Retina (tissue), 1 donor: ENCODE measurements around the gene CPNE7.
A peak's percentile ranks its signal among the peaks of the same experiment; 100 is the strongest.

Experiments used
- DNase-seq: peaks from one replicate; pipeline ENCODE4 v3.0.0-alpha.2; 2016

The CPNE7 gene

DNA sequence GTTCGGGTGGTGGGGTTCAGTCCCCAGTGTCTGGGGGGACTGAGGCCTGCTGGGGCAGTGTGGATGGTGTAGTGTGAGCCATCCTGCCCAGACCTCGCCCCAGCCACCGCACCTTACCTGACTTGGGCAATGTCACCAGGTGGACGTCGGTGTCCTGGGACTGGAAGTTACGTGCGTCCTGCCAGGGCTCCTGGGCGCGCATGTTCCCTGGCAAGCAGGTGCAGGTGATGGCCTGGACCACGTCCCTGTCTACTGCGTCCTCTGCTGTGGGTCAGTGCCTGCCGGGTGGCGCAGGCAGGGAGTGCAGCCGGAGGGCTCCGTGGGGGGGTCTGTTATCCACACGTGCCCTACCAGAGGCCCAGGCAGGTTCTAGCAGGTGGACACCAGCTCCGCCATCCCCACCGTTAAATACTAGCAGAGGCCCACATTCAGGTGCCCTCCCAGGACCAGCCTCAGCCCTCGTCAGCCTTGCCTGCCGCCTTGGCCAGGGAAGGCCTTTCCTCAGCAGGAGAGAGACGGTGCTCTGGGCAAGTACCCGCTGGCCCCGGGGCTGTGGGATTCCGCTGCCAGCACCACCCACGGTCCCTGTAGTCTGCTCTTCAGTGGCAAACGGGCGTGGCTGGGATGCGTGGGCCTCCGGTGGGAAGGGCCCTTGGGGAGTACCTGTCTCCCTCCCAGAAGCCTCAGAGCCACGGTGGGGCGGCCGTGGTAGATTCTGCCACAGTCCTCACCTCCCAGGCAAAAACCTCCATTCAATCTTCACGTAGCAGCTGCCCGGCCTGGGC, 29.8 kb downstream of the CPNE7 start:
- DNase-seq = no peak

DNA sequence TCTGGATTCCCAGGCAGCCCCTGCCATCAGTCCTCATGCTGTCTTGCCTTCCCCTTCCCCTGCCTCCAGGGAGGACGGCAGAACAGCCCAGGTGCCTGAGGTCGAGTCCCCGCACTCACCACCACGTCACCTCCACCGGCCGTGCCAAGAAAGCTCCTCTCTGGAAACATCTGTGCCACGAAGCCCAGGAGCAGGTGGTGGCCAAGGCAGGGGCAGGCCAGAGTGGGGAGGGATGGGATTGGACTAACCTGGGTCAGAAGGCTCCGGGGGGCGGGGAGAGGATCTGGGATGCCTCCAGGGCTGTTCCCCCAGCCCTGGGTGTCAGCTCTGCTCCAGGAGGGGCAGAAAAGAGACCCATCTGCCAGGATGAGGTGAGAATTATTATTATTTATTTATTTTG, 30.4 kb downstream of the CPNE7 start:
- no peak for DNase-seq

DNA sequence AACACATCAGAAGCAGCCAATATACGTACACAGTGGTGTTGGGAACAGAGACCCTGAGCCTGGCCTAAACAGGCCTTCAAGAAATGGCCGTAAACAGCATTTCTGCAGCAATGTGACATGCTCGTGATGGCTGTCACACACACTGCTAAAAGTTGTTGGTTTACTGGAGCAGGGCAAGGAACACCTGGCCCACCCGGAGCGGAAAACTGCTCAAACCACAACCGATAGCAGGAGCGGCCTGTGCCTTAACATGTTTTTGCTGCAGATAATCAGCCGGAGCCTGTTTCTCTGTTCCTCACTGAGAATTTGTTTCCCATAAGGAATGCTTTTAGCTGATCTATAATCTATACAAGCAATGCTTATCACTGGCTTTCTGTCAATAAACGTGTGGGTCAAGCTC, 31.9 kb downstream of the CPNE7 start:
- DNase-seq = no peak

DNA sequence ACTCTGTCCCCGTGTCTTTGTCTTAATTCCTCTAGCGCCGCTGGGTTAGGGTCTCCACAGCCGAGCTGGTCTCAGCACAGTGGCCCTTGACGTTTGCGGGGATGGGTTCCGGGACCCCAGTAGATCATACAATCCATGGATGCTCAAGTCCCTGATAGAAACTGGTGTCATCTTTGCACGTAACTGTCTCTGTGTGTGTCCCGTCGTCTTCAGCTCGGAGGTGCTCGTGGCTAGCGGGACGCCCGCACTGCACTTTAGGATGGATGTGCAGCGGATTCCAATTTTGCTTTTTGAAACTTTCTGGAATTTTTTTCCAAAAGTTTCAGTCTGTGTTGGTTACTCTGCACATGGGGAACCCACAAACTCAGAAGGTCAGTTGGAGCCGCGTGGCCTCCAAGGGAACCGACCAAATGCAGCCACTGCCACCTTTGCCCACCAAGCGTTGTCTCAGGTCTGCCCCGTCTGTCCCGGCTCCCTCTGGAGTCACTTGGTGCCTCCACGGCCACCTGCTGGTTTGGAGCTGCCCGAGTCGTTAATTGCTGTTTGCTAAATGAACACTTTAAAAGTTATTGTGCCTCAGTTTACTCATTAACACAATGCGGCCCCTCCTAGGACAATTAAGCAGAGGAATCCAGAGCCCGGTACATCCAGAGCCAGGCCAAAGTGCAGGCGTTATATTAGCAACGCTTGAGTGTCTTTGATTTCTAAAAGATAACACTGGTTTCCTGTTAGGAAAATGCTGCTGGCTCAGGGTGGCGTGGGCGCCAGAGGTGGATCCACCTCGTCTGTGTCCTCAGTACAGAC, 32.6 kb downstream of the CPNE7 start:
- DNase-seq = no peak

DNA sequence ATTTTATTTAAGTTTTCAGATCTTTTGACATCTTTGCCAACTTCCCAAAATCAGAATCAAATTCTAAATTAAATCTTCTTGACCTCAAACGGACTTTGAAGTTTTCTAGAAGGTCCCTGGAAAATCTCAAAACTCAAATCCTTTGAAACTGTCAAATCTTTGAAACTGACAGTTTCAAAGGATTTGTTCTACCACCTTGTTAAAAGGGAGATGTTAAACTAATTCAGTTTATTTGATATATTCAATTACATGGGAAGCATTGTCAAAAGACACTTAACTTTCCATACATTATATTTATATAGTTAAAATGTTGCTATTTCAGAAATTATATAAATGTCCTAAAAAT, 34.5 kb downstream of the CPNE7 start:
- DNase-seq = no peak

DNA sequence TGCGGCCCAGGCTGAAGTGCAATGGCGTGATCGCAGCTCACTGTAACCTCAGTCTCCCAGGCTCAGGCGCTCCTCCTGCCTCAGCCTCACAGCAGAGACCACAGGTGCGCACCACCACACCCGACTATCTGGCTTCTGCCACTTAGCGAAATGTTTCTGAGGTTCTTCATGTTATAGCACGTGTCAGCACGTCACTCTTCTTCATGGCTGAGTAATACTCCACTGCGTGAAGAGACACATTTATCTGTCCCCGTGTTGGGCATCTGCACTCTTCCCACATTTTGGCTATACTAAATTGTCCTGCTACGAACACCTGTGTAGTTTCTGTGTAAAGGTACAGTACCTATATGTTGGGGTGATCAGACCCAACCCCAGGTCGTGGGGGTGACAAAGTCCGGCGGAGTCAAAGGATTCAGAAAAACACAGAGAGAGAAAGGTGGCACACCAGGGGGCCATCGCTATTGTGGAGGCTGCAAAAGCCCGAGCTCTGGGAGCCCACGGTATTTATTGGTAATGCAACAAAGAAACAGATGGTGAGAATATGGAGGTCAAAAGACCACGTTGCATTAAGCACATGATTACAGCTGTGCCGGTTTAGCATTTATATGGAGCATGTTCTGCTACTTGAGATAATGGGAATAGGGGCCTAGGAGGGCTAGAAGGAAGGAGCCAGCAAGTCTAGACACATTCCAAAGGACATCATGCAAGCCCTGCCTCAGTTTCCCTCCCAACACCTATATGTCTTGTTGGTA, 37.0 kb downstream of the CPNE7 start:
- DNase-seq = no peak

DNA sequence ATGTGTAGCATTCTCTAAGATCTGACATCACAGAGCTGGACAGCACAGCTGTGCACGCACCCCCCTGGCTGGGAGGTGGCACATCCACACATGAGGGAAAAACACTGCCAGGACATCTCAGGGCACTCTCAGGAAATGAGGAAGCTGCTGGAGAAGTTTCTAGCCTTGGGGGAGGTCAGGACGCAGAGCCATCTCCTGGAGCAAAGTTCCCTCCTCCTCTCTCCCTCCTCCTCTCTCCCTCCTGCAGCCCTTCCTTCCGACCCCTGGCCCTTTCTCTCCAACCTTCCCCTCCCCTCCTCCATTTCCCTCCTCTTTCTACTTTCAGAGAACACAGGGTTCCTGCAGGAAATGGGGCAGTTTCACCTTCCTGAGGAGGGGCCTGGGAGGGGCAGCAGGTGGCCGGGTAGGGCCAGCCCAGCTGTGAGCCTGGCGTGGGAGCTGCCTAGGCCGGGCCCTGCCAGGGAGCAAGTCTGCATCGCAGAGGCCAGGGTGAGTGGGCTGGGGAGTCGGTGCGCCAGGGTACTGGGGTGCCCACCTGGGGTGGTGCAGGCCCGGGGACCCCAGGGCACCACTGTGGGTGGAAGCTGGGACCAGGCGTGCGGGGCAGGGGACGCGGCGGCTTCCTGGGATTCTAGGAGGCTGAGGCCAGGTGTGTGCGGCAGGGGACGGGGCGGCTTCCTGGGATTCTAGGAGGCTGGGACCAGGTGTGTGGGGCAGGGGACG, 37.8 kb downstream of the CPNE7 start, which contains the start of gene DPEP1:
Gene DPEP1, plus strand, starts transcription at position 412 of the 723 bp plus-strand sequence. CDS start 16,769 bp downstream, outside the sequence.
- DNase-seq = no peak

DNA sequence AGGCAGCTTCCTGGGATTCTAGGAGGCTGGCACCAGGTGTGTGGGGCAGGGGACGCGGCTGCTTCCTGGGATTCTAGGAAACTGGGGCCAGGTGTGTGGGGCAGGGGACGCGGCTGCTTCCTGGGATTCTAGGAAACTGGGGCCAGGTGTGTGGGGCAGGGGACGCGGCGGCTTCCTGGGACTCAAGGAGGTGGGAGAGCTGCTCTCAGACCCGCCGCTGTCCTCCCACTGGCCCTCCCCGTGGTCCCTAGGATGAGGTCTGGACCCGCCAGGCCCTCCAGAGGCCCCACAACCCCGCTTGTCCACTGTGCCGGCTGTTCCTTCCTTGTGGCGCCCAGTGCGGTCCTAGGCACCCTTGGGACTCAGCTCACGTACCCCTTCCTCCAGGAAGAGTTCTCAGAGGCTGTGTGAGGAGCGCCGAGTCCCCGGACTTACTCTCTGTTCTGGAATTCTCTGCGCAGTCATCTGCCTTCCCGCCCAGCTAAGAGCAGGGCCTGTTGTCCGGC, 38.4 kb downstream of the CPNE7 start:
- no peak for DNase-seq

DNA sequence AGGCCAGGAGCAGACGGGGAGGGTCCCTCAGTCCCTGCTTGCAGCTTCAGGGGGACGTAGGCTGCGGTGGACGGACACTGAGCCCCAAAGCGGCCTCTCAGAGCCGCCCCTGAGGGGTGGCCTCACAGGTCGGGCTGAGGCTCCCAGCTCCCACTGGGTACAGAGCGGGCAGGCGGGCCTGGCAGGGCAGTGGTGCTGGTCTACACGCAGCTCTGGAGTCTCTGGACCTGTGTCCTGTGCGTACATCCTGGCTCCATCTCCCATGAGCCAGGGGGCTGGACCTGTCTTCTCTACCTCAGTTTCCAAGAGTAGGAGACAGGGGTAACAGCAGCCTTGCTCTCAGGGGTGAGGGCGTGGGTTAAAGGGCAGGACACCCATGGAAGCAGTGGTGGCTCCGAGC, 39.6 kb downstream of the CPNE7 start:
- DNase-seq = no peak

DNA sequence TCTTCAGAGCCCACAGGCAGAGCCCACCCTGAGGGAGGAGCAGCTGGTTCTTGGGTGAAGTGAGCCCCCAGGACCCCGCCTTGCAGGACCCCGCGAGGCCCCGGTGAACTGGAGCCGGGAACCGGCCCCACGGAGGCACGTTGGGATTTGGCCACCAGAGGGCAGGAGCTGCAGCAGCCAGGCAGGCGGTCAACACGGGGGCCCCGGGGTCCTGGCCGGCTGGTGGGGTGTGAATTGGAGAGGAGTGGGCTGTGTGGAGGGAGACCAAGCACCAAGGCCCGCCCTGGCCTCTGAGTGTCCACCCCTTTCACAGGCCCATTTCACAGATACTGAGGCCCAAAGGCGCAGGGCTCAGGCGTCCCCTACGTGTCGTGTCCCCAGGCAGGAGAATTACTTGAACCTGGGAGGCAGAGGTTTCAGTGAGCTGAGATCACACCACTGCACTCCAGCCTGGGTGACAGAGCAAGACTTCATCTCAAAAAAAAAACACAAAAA, 40.1 kb downstream of the CPNE7 start:
- DNase-seq = no peak

DNA sequence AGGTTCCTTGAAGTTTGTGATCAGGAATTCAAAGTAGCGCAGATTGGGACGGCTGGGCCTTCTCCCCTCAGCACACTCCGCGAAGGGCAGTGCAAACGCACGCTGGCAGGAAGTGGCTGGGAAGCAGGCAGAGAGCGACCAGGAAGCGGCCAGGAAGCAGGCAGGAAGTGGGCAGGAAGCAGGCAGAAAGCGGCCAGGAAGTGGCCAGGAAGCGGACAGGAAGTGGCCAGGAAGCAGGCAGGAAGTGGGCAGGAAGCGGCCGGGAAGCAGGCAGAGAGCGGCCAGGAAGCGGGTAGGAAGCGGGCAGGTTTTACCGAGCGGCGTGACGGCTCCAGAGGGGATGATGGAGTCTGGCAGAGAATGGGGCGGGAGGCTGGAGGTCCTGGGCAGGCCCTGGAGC, 41.1 kb downstream of the CPNE7 start:
- DNase-seq = no peak

DNA sequence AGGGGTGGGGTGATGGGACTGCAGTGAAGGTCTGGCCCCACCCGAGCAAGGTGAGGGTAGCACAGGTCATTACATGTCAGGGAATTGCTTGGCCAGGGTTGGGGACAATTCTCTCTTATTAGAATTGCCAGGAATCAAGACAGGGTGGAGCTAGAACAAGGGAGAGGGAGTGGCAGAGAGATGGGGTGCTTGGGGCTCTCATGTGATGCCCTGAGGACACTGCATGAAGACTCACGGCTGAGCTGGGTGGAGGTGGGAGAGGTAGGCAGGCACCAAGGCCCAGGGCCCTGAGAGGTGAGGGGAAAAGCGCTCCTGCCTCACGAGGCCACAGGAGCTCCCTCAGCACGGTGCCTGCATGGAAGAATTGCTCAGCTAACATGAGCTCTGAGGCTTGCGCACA, 41.5 kb downstream of the CPNE7 start:
- no peak for DNase-seq

DNA sequence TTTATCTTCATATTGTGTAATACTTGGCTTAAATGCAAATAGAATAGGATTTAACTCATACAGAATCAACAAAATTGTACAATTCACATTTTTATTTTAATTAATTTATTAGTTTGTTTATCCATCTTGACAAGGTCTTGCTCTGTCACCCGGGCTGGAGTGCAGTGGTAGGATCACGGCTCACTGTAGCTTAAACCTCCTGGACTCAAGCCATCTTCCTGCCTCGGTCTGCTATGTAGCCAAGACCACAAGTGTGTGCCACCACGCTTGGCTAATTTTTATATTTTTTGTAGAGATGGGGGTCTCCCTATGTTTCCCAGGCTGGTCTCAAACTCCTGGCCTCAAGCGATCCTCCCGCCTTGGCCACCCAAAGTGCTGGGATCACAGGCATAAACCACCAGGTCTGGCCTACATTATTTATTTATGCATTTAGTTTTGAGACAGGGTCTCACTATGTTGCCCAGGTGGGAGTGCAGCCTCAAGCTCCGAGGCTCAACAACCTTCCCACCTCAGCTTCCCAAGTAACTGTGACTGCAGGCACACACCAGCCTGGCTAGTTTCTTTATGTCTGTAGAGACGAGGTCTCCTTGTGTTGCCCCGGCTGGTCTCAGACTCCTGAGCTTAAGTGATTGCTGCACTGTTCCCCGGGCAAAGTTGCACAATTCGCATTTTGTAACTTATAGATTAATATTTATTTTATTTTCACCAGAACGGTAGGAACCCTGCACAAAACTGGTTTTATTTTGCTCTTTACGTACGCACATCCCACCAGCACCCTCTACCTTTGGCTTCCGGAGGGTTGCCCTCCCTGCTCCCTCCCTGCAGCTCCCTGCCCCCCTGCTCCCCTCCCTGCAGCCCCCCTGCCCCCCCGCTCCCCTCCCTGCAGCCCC, 42.8 kb downstream of the CPNE7 start:
- DNase-seq = no peak

DNA sequence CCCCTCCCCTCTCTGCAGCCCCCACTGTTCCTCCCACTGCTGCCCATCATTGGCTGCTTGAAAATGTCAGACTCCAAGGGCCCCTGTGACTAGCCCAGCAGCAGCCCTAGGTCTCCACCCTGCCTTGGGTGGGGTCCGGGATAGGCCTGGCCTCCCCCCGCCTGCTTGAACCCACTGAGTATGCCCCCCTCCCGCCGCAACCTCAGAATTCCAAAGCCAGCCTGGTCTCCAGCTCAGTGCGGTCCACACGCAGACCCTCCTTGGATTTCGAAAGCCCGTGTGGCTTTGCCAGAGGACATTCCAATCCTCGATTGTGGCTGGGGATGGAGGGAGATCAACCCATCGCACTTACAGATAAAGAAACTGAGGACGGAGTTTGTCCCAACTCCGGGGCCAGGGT, 44.3 kb downstream of the CPNE7 start:
- DNase-seq = no peak

DNA sequence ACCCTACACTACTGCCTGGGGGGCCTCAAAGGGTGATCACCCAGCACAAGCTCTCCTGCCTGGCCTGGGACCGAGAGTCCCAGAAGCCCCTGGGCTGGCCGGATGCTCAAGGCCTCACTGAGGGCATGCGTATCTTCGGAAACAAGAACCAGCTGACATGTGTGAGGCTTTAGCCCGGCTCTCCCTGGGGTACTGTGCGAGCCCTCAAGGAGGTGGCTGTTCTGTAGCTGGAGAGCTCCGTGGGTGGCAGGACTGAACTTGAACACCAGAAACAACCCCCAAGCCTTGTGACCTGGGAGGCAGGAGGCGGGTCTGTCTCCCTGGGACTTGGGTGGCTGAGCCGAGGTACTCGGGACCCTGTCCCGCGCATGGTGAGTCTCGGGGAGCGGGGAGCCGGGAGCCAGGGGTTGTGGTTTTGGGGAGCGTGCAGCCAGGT, 44.9 kb downstream of the CPNE7 start:
- DNase-seq = no peak

DNA sequence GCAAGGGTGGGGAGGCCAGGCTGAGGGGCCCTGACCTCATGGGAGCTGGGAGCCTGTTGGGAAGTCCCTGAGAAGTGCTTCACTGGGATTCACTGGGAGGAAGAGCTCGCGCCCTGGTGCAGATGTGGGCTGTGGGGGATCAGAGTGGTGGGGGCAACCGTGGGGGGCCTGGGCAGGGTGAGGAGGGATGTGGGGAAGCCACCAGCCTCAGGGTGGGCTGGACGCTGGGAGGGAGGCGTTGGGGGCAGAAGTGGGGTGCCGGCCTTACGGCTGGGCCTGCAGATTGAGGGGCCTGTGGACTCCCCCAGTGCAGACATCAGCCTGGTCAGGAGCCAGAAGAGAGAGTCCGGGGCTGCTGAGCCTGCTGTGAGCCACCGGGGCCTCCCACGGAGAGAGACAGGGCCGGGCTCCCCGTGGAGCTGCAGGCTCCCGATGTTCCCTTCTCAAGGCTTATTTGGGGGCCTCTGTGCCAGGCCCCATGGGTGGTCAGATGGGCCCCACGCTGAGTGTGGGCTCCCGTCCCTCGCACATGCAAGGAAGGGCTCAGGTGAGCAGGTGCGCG, 45.7 kb downstream of the CPNE7 start:
- DNase-seq = no peak

DNA sequence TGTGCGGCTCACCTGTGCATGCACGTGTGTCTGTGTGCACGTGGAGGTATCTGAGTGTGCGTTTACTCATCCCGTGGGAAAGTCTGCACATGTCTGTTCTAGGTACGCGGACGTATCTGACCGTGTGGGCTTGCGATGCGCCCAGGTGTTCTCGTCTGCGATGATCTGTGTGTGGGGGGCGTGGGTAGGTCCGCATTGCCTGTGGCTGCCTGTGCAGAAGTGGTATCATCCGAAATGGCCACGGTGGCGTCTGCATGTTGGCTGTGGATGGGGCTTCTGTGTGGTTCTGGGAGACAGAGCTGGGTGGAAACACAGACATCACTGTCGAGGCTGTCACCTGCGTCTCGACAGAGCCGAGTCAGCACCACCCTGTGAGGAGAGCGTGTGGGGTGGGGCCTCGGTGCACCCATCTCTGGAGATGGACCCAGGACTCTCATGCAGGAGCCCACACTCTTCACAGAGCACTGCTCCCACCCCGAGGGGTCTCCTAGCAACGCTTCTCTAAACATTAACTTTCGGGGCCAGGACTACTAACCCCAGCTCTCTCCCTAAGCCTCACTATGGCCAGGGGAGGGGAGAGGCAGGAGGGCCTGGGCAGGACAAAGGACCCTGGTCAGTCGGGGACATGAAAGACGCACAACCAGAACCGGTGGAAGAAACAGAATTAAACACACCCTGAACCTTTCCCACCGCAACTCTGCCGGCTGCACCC, 46.3 kb downstream of the CPNE7 start:
- no peak for DNase-seq

DNA sequence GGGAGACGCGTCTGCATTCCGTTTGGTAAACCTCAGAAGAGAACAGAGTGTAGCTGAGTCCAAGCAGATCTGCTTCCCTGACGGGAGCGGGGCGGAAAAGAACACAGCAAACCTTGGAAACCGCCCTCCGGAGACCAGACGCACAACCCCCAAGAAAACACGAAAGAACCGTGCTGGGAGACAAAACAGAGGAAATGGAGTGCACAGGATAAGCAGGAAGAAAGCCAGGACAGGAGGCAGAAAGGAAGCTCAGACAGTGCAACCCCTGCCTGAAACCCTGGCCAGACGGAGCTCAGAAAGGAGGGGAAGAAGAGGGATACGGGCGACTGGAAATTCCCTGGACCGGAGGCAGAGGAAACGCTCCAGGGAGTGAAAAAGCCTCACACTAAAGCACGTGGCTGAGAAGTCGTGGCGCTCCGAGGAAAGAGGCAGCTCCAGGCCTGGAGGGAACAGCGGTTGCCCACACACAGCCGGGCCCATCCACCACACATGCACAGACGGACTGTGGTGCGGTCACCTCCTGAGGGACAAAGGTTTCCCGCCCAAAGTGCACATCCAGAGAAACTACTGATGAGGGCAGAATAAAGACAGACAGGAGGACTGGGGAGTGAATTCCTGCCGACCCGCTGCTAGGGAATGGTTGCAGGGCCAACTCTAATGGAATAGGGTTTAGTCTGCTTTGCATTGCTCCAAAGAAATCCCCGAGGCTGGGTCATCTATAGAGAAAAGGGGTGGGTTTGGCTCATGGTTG, 48.1 kb downstream of the CPNE7 start:
- DNase-seq = peak; percentile 58
